CD14-positive monocyte (primary cell): ENCODE data around the gene SIM2. TPM values are rescaled to one million over a fixed set of nuclear protein-coding genes. Genes with fewer than 3 reads are reported as not detected.
A peak's percentile ranks its signal among the peaks of the same experiment; 100 is the strongest.

Experiments used
- DNase-seq, 3 donors: peaks; one replicate each; pipeline ENCODE4 v3.0.0-alpha.2; 2011 to 2022
- H2AFZ ChIP-seq: 2 replicates; pipeline ENCODE4 v1.6.0; 2012; ENCODE audit warnings: mild to moderate bottlenecking, low read depth, low read length, inconsistent platforms; ENCODE audit not compliant: insufficient read depth, poor library complexity, severe bottlenecking
- H3K27ac ChIP-seq, 2 donors: 1 replicate in 1 of 2; 2 replicates in 1 of 2; pipeline ENCODE4 v1.5.1; 2012 to 2013; ENCODE audit warnings: low read length in 2 of 2, control low read depth in 1 of 2, inconsistent platforms in 1 of 2, low read depth in 1 of 2, mild to moderate bottlenecking in 1 of 2
- H3K27me3 ChIP-seq, 2 donors: one replicate each; pipeline versions ENCODE4 v1.6.0 to v1.6.1; 2011 to 2013; ENCODE audit warnings: low read length in 2 of 2; ENCODE audit not compliant: control insufficient read depth in 2 of 2, insufficient read depth in 2 of 2
- H3K36me3 ChIP-seq, 2 donors: replicated peaks in 1 of 2; 1 replicate in 1 of 2; 2 replicates in 1 of 2; pipeline versions ENCODE4 v1.5.1 to v1.6.1; 2012 to 2013; ENCODE audit warnings: low read length in 2 of 2, control low read depth in 1 of 2, inconsistent platforms in 1 of 2, mild to moderate bottlenecking in 1 of 2; ENCODE audit not compliant: insufficient read depth in 2 of 2, control insufficient read depth in 1 of 2
- H3K4me1 ChIP-seq, 2 donors: 1 replicate in 1 of 2; 2 replicates in 1 of 2; pipeline versions ENCODE4 v1.5.1 to v1.6.1; 2012 to 2013; ENCODE audit warnings: low read length in 2 of 2, control low read depth in 1 of 2, inconsistent platforms in 1 of 2, mild to moderate bottlenecking in 1 of 2, moderate library complexity in 1 of 2; ENCODE audit not compliant: insufficient read depth in 2 of 2, control insufficient read depth in 1 of 2
- H3K4me2 ChIP-seq: replicated peaks from 2 replicates; pipeline ENCODE3; 2012; ENCODE audit warnings: low read length, moderate library complexity, mild to moderate bottlenecking; ENCODE audit not compliant: poor library complexity, severe bottlenecking; ENCODE audit errors: extremely low read depth
- H3K4me3 ChIP-seq, 3 experiments: fragments of 200-600 bp in 1 of 3; sonication (generic) in 1 of 3; replicated peaks in 1 of 3; 1 replicate in 2 of 3; 2 replicates in 1 of 3; pipeline ENCODE4 v1.5.1; 2011 to 2013; ENCODE audit warnings: low read length in 3 of 3, mild to moderate bottlenecking in 3 of 3, control low read depth in 2 of 3, low read depth in 2 of 3, inconsistent platforms in 1 of 3, moderate library complexity in 1 of 3
- H3K79me2 ChIP-seq: 2 replicates; pipeline ENCODE4 v1.6.0; 2012; ENCODE audit warnings: mild to moderate bottlenecking, control low read depth, inconsistent platforms, low read length, moderate library complexity; ENCODE audit not compliant: insufficient read depth
- H3K9ac ChIP-seq: 2 replicates; pipeline ENCODE4 v1.6.0; 2017; ENCODE audit warnings: low read length, mild to moderate bottlenecking; ENCODE audit not compliant: insufficient read depth, poor library complexity, severe bottlenecking
- H3K9me3 ChIP-seq, 2 donors: replicated peaks in 1 of 2; 1 replicate in 1 of 2; 2 replicates in 1 of 2; pipeline versions ENCODE4 v1.5.1 to v1.6.1; 2012 to 2013; ENCODE audit warnings: low read length in 2 of 2, control low read depth in 1 of 2; ENCODE audit not compliant: control insufficient read depth in 1 of 2, insufficient read depth in 1 of 2
- H4K20me1 ChIP-seq: 2 replicates; pipeline ENCODE4 v1.6.0; 2012; ENCODE audit warnings: mild to moderate bottlenecking, low read length, control low read depth, moderate library complexity; ENCODE audit not compliant: insufficient read depth
- H3K27ac Mint-ChIP-seq, 7 donors: one replicate each; pipeline ENCODE4 v1.8.0; 2020; ENCODE audit warnings: mild to moderate bottlenecking in 7 of 7, mixed read lengths in 7 of 7, moderate library complexity in 6 of 7, inconsistent platforms in 2 of 7
- H3K27me3 Mint-ChIP-seq, 3 donors: one replicate each; pipeline ENCODE4 v1.8.0; 2021 to 2022; ENCODE audit warnings: low read depth in 3 of 3, mild to moderate bottlenecking in 3 of 3, mixed read lengths in 3 of 3, moderate library complexity in 3 of 3, inconsistent platforms in 1 of 3
- H3K36me3 Mint-ChIP-seq, 2 donors: one replicate each; pipeline ENCODE4 v1.8.0; 2020; ENCODE audit warnings: mixed read lengths in 2 of 2, inconsistent platforms in 1 of 2, mild to moderate bottlenecking in 1 of 2
- H3K4me1 Mint-ChIP-seq: one replicate; pipeline ENCODE4 v1.8.0; 2020; ENCODE audit warnings: mild to moderate bottlenecking, mixed read lengths
- H3K4me3 Mint-ChIP-seq, 2 donors: one replicate each; pipeline ENCODE4 v1.8.0; 2020; ENCODE audit warnings: mild to moderate bottlenecking in 2 of 2, mixed read lengths in 2 of 2, moderate library complexity in 1 of 2
- H3K9me3 Mint-ChIP-seq, 7 donors: one replicate each; pipeline ENCODE4 v1.8.0; 2020 to 2022; ENCODE audit warnings: mixed read lengths in 7 of 7, mild to moderate bottlenecking in 6 of 7, moderate library complexity in 6 of 7, inconsistent platforms in 2 of 7
- CTCF ChIP-seq: fragments of 200-600 bp; IDR thresholded peaks from one replicate; pipeline ENCODE4 v1.8.0; 2022; ENCODE audit warnings: antibody characterized with exemption, mild to moderate bottlenecking
- WGBS: methylation state at CpG from one replicate; pipeline ENCODE4 v1.1.5; 2013; ENCODE audit warnings: missing lambda C conversion rate; ENCODE audit not compliant: insufficient coverage; 5-methylcytosine and 5-hydroxymethylcytosine counted together
- intact Hi-C, 2 donors: fragments of 100-400 bp; cut with micrococcal nuclease; formaldehyde crosslinking; loops; one replicate each; pipeline versions ENCODE4 v1.15.0 to v1.15.1; 2023
- polyA plus RNA-seq, 3 donors: library from polyadenylated mRNA; depleted of rRNA in 1 of 3; unstranded in 2 of 3; stranded (reverse) in 1 of 3; fragments of 300-500 nt in 2 of 3; fragments of >200 nt in 1 of 3; fragmentation: Illumina TruSeq in 2 of 3; gene quantifications; 1 replicate in 2 of 3; 2 replicates in 1 of 3; pipeline ENCODE4 v1.2.3, GENCODE V29; 2012 to 2021

The SIM2 gene
- polyA plus RNA-seq, 3 donors, result not detected

DNA sequence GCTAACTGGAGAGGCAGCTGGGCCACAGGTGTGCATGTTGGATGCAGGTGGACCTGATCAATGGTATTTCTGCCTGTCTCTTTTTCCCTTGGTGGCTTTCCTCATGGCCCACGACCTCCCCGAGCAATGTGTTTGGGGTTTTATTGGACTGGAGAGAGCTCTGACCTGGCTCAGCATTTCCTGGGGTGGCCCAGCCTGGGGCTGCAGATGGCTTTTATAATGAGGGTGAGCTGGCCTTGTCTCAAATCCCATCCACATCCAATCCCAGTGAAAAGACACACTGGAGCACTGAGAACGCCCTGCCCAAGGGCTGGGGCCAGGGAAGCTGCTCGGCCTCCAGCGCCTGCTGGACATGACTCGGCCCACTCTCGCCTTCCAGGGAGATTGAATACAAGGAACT is 44.1 kb downstream of the SIM2 start:
- Histone ChIP-seq H2AFZ (no peak overlapping the region), H3K4me2 (no peak overlapping the region), H3K4me1 (no peaks in the 10 kb centered on the region), H3K4me3 (no peak overlapping the region), H4K20me1 (no peaks in the 10 kb centered on the region), H3K9me3 (peaks cover 0 to 4% of the 10 kb centered on the region in 2 donors), H3K79me2 (no peaks in the 10 kb centered on the region), H3K27me3 (peaks cover 13 to 36% of the 10 kb centered on the region in 2 donors), H3K9ac (no peak overlapping the region), H3K27ac (no peak overlapping the region), H3K36me3 (no peaks in the 10 kb centered on the region)
- H3K27ac Mint-ChIP-seq, result no peak overlapping the region
- no peaks in the 10 kb centered on the region for H3K36me3 Mint-ChIP-seq
- TF ChIP-seq CTCF, result no peak
- H3K27me3 Mint-ChIP-seq, result peaks cover 40 to 60% (median 48%) of the 10 kb centered on the region in 3 donors
- intact Hi-C loops, result no loop called here
- H3K4me1 Mint-ChIP-seq, result peaks cover 6% of the 10 kb centered on the region
- peaks cover 0 to 12% (median 2%) of the 10 kb centered on the region in 7 donors for H3K9me3 Mint-ChIP-seq
- H3K4me3 Mint-ChIP-seq, result no peak overlapping the region
- no peak for DNase-seq
- 88% methylated on average over 5 of the region's 7 CpGs for WGBS

GRCh38 chr21:36743446-36743845 is 44.5 kb downstream of the SIM2 start:
- intact Hi-C loops, result no loop called here
- Histone ChIP-seq H3K4me1 (no peaks in the 10 kb centered on the region), H3K36me3 (no peaks in the 10 kb centered on the region), H3K9me3 (peaks cover 0 to 4% of the 10 kb centered on the region in 2 donors), H3K4me3 (no peak overlapping the region), H4K20me1 (no peaks in the 10 kb centered on the region), H2AFZ (no peak overlapping the region), H3K4me2 (no peak overlapping the region), H3K27me3 (peaks cover 16 to 40% of the 10 kb centered on the region in 2 donors), H3K79me2 (no peaks in the 10 kb centered on the region), H3K27ac (no peak overlapping the region), H3K9ac (no peak overlapping the region)
- Mint-ChIP-seq H3K27me3 (peaks cover 43 to 63% (median 49%) of the 10 kb centered on the region in 3 donors), H3K4me1 (peaks cover 6% of the 10 kb centered on the region), H3K27ac (no peak overlapping the region), H3K4me3 (peak overlapping the region in 1 of 2 donors; percentile 39), H3K36me3 (peaks cover 0 to 3% of the 10 kb centered on the region in 2 donors), H3K9me3 (peaks cover 0 to 12% (median 3%) of the 10 kb centered on the region in 7 donors)
- 95% methylated on average over 7 of the region's 9 CpGs for WGBS
- no peak for TF ChIP-seq CTCF
- no peak for DNase-seq
